ENCODE data around the gene TM4SF18.

- TF ChIP-seq CTCF (IDR thresholded peaks at IDR 0.05) (no peak), SIN3A (IDR thresholded peaks at IDR 0.05; ENCODE audit: borderline replicate concordance, insufficient read depth, low read depth, low read length) (no peak), POLR2AphosphoS5 (IDR thresholded peaks at IDR 0.05; ENCODE audit: low read depth, low read length) (no peak; the same call in 1 of the 2 replicates), TCF7L2 (IDR thresholded peaks at IDR 0.05; ENCODE audit: low read depth, low read length) (0 out of 2 replicates have a peak, but pooled peaks have one; percentile 16)
- TF ChIP-seq, protein P1, sequence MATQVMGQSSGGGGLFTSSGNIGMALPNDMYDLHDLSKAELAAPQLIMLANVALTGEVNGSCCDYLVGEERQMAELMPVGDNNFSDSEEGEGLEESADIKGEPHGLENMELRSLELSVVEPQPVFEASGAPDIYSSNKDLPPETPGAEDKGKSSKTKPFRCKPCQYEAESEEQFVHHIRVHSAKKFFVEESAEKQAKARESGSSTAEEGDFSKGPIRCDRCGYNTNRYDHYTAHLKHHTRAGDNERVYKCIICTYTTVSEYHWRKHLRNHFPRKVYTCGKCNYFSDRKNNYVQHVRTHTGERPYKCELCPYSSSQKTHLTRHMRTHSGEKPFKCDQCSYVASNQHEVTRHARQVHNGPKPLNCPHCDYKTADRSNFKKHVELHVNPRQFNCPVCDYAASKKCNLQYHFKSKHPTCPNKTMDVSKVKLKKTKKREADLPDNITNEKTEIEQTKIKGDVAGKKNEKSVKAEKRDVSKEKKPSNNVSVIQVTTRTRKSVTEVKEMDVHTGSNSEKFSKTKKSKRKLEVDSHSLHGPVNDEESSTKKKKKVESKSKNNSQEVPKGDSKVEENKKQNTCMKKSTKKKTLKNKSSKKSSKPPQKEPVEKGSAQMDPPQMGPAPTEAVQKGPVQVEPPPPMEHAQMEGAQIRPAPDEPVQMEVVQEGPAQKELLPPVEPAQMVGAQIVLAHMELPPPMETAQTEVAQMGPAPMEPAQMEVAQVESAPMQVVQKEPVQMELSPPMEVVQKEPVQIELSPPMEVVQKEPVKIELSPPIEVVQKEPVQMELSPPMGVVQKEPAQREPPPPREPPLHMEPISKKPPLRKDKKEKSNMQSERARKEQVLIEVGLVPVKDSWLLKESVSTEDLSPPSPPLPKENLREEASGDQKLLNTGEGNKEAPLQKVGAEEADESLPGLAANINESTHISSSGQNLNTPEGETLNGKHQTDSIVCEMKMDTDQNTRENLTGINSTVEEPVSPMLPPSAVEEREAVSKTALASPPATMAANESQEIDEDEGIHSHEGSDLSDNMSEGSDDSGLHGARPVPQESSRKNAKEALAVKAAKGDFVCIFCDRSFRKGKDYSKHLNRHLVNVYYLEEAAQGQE (IDR thresholded peaks at IDR 0.05; ENCODE audit: insufficient read depth in 1 of 2, low read depth in 2 of 2, low read length in 1 of 2) = no peak; a peak in 1 of 4 replicates
Measured at GRCh38 chr3:149333176-149333859, at the start of gene TM4SF18.
